GM18858 (cell line): Measurements from ENCODE around the gene WSCD2.

ENCODE experiments used
- ATAC-seq: cut with Tn5 transposase; IDR thresholded peaks from one replicate; pipeline ENCODE4 v1.9.1; 2021; ENCODE audit not compliant: unreplicated experiment

WSCD2 gene

GRCh38 chr12:108260039-108260438 is 131.0 kb downstream of the WSCD2 start:
- no peak for ATAC-seq

- no peak for ATAC-seq
These were observed 131.9 kb downstream of the WSCD2 start for GRCh38 chr12:108260969-108261368.

- no peak for ATAC-seq
These were observed 136.4 kb downstream of the WSCD2 start for GRCh38 chr12:108265505-108265904.

GRCh38 chr12:108266131-108266530 is 137.0 kb downstream of the WSCD2 start:
- no peak for ATAC-seq

- ATAC-seq: no peak
These were observed 138.4 kb downstream of the WSCD2 start for GRCh38 chr12:108267450-108267849.

GRCh38 chr12:108268397-108268796 is 139.3 kb downstream of the WSCD2 start:
- no peak for ATAC-seq

GRCh38 chr12:108269224-108269623 is 140.1 kb downstream of the WSCD2 start:
- ATAC-seq: no peak

GRCh38 chr12:108270035-108270848 is 141.2 kb downstream of the WSCD2 start:
- ATAC-seq: no peak

GRCh38 chr12:108270849-108271143 is 141.7 kb downstream of the WSCD2 start:
- no peak for ATAC-seq

GRCh38 chr12:108271951-108272872 is 143.1 kb downstream of the WSCD2 start:
- no peak for ATAC-seq

GRCh38 chr12:108273217-108273616 is 144.1 kb downstream of the WSCD2 start:
- no peak for ATAC-seq

GRCh38 chr12:108277613-108278012 is 148.5 kb downstream of the WSCD2 start:
- no peak for ATAC-seq

GRCh38 chr12:108282160-108282559 is 153.1 kb downstream of the WSCD2 start:
- no peak for ATAC-seq

- no peak for ATAC-seq
These were observed 153.6 kb downstream of the WSCD2 start for GRCh38 chr12:108282676-108283075.

- ATAC-seq: no peak
These were observed 155.1 kb downstream of the WSCD2 start for GRCh38 chr12:108284163-108284562.

GRCh38 chr12:108285016-108285415 is 155.9 kb downstream of the WSCD2 start:
- ATAC-seq: no peak

- no peak for ATAC-seq
These were observed 158.1 kb downstream of the WSCD2 start for GRCh38 chr12:108287227-108287626.

- no peak for ATAC-seq
These were observed 160.5 kb downstream of the WSCD2 start for GRCh38 chr12:108289350-108290161.

GRCh38 chr12:108295641-108296040 is 166.6 kb downstream of the WSCD2 start:
- ATAC-seq: no peak

GRCh38 chr12:108296945-108297344 is 167.9 kb downstream of the WSCD2 start:
- no peak for ATAC-seq

GRCh38 chr12:108297424-108297823 is 168.3 kb downstream of the WSCD2 start:
- no peak for ATAC-seq
